H9 (cell line): ENCODE results near the gene PLAC1. TPM values are rescaled to one million over a fixed set of nuclear protein-coding genes. Genes with fewer than 3 reads are reported as not detected.

Experiments used
- DNase-seq: peaks from one replicate; pipeline ENCODE4 v3.0.0-alpha.2; 2017
- H2AFZ ChIP-seq: one replicate; pipeline ENCODE4 v1.6.1; 2013; ENCODE audit warnings: mild to moderate bottlenecking, low read length, control low read depth, moderate library complexity
- H2AK5ac ChIP-seq: 2 replicates; pipeline ENCODE4 v1.6.1; 2013; ENCODE audit warnings: low read length, control low read depth, mixed read lengths; ENCODE audit not compliant: insufficient read length
- H2BK120ac ChIP-seq: one replicate; pipeline ENCODE4 v1.6.1; 2013; ENCODE audit warnings: low read depth, mild to moderate bottlenecking, low read length, control low read depth, inconsistent platforms; ENCODE audit not compliant: poor library complexity, severe bottlenecking
- H2BK12ac ChIP-seq: 2 replicates; pipeline ENCODE4 v1.6.1; 2013; ENCODE audit warnings: low read length, control low read depth, mixed read lengths, low read depth; ENCODE audit not compliant: insufficient read length
- H2BK15ac ChIP-seq: 2 replicates; pipeline ENCODE4 v1.6.1; 2013; ENCODE audit warnings: low read depth, low read length, control low read depth
- H2BK20ac ChIP-seq: one replicate; pipeline ENCODE4 v1.6.1; 2013; ENCODE audit warnings: low read depth, mild to moderate bottlenecking, low read length, control low read depth, inconsistent platforms; ENCODE audit not compliant: poor library complexity, severe bottlenecking
- H2BK5ac ChIP-seq: 2 replicates; pipeline ENCODE4 v1.6.1; 2013; ENCODE audit warnings: low read length, control low read depth, mixed read lengths; ENCODE audit not compliant: insufficient read length
- H3K14ac ChIP-seq: 2 replicates; pipeline ENCODE4 v1.6.1; 2013; ENCODE audit warnings: low read length, control low read depth; ENCODE audit not compliant: insufficient read depth
- H3K18ac ChIP-seq: 2 replicates; pipeline ENCODE4 v1.6.1; 2013; ENCODE audit warnings: low read depth, mild to moderate bottlenecking, mixed read lengths, low read length, control low read depth; ENCODE audit not compliant: insufficient read length
- H3K23ac ChIP-seq: 2 replicates; pipeline ENCODE4 v1.6.1; 2013; ENCODE audit warnings: low read length, control low read depth, mixed read lengths, low read depth; ENCODE audit not compliant: insufficient read length
- H3K23me2 ChIP-seq: 2 replicates; pipeline ENCODE4 v1.6.1; 2013; ENCODE audit warnings: low read depth, mild to moderate bottlenecking, mixed read lengths, low read length, control low read depth; ENCODE audit not compliant: insufficient read length, poor library complexity, severe bottlenecking
- H3K27ac ChIP-seq: 2 replicates; pipeline ENCODE4 v1.5.1; 2013; ENCODE audit warnings: low read length, control low read depth, mixed read lengths, low read depth; ENCODE audit not compliant: insufficient read length
- H3K27me3 ChIP-seq: 2 replicates; pipeline ENCODE4 v1.6.1; 2013; ENCODE audit warnings: low read length, control low read depth, inconsistent platforms; ENCODE audit not compliant: insufficient read depth
- H3K4ac ChIP-seq: 2 replicates; pipeline ENCODE4 v1.6.1; 2013; ENCODE audit warnings: low read depth, mild to moderate bottlenecking, control low read depth, inconsistent platforms, low read length, moderate library complexity
- H3K4me1 ChIP-seq: 2 replicates; pipeline ENCODE4 v1.6.1; 2013; ENCODE audit warnings: low read length, control low read depth, inconsistent platforms; ENCODE audit not compliant: insufficient read depth
- H3K4me2 ChIP-seq: 2 replicates; pipeline ENCODE4 v1.6.1; 2013; ENCODE audit warnings: low read length, control low read depth, mixed read lengths; ENCODE audit not compliant: insufficient read length, insufficient read depth
- H3K56ac ChIP-seq: 2 replicates; pipeline ENCODE4 v1.6.1; 2013; ENCODE audit warnings: low read depth, mild to moderate bottlenecking, mixed read lengths, low read length, control low read depth; ENCODE audit not compliant: insufficient read length
- H3K79me1 ChIP-seq: 2 replicates; pipeline ENCODE4 v1.6.1; 2013; ENCODE audit warnings: low read depth, mild to moderate bottlenecking, moderate library complexity, low read length, control low read depth, inconsistent platforms; ENCODE audit not compliant: insufficient read depth, poor library complexity, severe bottlenecking
- H3K79me2 ChIP-seq: 2 replicates; pipeline ENCODE4 v1.6.1; 2013; ENCODE audit warnings: low read length, control low read depth, inconsistent platforms; ENCODE audit not compliant: insufficient read depth
- H3K9ac ChIP-seq: 2 replicates; pipeline ENCODE4 v1.6.1; 2013; ENCODE audit warnings: low read length, control low read depth, mixed read lengths; ENCODE audit not compliant: insufficient read length; ENCODE audit errors: extremely low read depth
- H3K9me3 ChIP-seq: one replicate; pipeline ENCODE4 v1.6.1; 2013; ENCODE audit warnings: low read depth, low read length, inconsistent platforms; ENCODE audit not compliant: control insufficient read depth
- H3T11ph ChIP-seq: one replicate; pipeline ENCODE4 v1.6.1; 2013; ENCODE audit warnings: mild to moderate bottlenecking, low read length, control low read depth, inconsistent platforms
- H4K20me1 ChIP-seq: one replicate; pipeline ENCODE4 v1.6.1; 2013; ENCODE audit not compliant: control insufficient read depth, insufficient read length, insufficient read depth
- H4K5ac ChIP-seq: 2 replicates; pipeline ENCODE4 v1.6.1; 2013; ENCODE audit warnings: low read depth, mild to moderate bottlenecking, mixed read lengths, low read length, control low read depth; ENCODE audit not compliant: insufficient read length
- H4K8ac ChIP-seq: replicated peaks from 2 replicates; pipeline ENCODE4 v1.6.1; 2013; ENCODE audit warnings: low read length, control low read depth, mixed read lengths, low read depth; ENCODE audit not compliant: insufficient read length
- H4K91ac ChIP-seq: 2 replicates; pipeline ENCODE4 v1.6.1; 2013; ENCODE audit warnings: low read depth, mild to moderate bottlenecking, moderate library complexity, mixed read lengths, low read length, control low read depth; ENCODE audit not compliant: insufficient read length
- H3K27ac Mint-ChIP-seq, 3 experiments: 2 replicates in 2 of 3; 3 replicates in 1 of 3; pipeline ENCODE4 v1.8.0; 2020 to 2021; ENCODE audit warnings: mixed read lengths in 3 of 3, mild to moderate bottlenecking in 1 of 3, moderate library complexity in 1 of 3
- H3K27me3 Mint-ChIP-seq: 2 replicates; pipeline ENCODE4 v1.8.0; 2021; ENCODE audit warnings: low read depth, mild to moderate bottlenecking, moderate library complexity, mixed read lengths
- H3K36me3 Mint-ChIP-seq, 3 experiments: 2 replicates in 2 of 3; 3 replicates in 1 of 3; pipeline ENCODE4 v1.8.0; 2020 to 2021; ENCODE audit warnings: low read depth in 3 of 3, mixed read lengths in 3 of 3; ENCODE audit not compliant: insufficient read depth in 1 of 3
- H3K4me1 Mint-ChIP-seq, 2 experiments: 2 replicates each; pipeline ENCODE4 v1.8.0; 2020; ENCODE audit warnings: mixed read lengths in 2 of 2
- H3K4me3 Mint-ChIP-seq, 2 experiments: 2 replicates in 1 of 2; 3 replicates in 1 of 2; pipeline ENCODE4 v1.8.0; 2020 to 2021; ENCODE audit warnings: mild to moderate bottlenecking in 2 of 2, mixed read lengths in 2 of 2, moderate library complexity in 1 of 2
- H3K9me3 Mint-ChIP-seq, 2 experiments: 2 replicates in 1 of 2; 3 replicates in 1 of 2; pipeline ENCODE4 v1.8.0; 2020; ENCODE audit warnings: mild to moderate bottlenecking in 2 of 2, mixed read lengths in 2 of 2, moderate library complexity in 1 of 2
- WGBS: extraction: QIAGEN DNeasy Blood & Tissue Kit; methylation state at CpG from one replicate; pipeline ENCODE4 v1.1.7; 2013; ENCODE audit warnings: missing lambda C conversion rate, low lambda C conversion rate, mixed read lengths; ENCODE audit not compliant: insufficient read length; ENCODE audit errors: extremely low coverage; 5-methylcytosine and 5-hydroxymethylcytosine counted together
- total RNA-seq: library from RNA; stranded (reverse); gene quantifications from 2 replicates; pipeline ENCODE4 v1.2.1, GENCODE V29; 2021
- TF ChIP-seq, protein P1 (sequence below): fragments of 200-600 bp; sonication (generic); conservative IDR thresholded peaks from 3 replicates; pipeline ENCODE4 v1.8.0; 2021; ENCODE audit warnings: antibody characterized with exemption, mild to moderate bottlenecking

Gene PLAC1
- total RNA-seq, 1 experiment from 2014 or later = 0.68 TPM

DNA sequence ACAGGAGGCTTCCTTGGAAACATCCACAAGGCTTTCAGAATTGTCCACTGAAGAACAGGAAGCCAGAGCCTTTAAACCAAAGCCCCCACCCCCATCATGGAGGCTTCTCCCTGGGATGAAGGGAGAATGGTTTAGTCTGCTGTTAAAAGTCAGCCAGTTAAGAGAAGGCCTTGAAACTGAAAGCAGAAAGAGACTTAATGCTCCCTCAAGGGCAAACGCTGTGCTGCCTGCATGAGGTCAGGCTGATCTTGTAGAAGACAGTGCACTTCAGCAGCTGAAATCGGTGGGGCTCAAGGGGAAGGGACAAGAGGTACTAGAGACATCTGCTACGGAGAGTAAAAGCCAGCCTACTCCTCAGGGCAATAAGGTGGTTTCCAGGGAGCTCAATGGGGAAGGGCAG, 129.3 kb downstream of the PLAC1 start:
- H2AFZ ChIP-seq = no peak overlapping the region
- Mint-ChIP-seq H3K36me3 (peaks cover 0 to 8% (median 4%) of the 10 kb centered on the region in 3 experiments; a peak in 5 of 7 replicates), H3K4me3 (no peak overlapping the region; a peak in 1 of 5 replicates), H3K4me1 (peaks cover 15 to 24% of the 10 kb centered on the region in 2 experiments), H3K9me3 (peaks cover 8 to 71% of the 10 kb centered on the region in 2 experiments), H3K27me3 (peaks cover 8% of the 10 kb centered on the region), H3K27ac (no peak overlapping the region)
- H4K5ac ChIP-seq = no peak overlapping the region
- H2AK5ac ChIP-seq = no peak overlapping the region
- H3K9ac ChIP-seq = no peak overlapping the region
- H3K4me2 ChIP-seq = no peak overlapping the region
- no CpG with 5 or more reads among the region's 3 CpGs for WGBS
- H3K18ac ChIP-seq = no peak overlapping the region
- H3T11ph ChIP-seq = no peak overlapping the region
- H4K8ac ChIP-seq = no peak overlapping the region
- DNase-seq = no peak
- H3K9me3 ChIP-seq = peaks cover 9% of the 10 kb centered on the region
- H2BK120ac ChIP-seq = no peak overlapping the region
- no peak overlapping the region for H2BK5ac ChIP-seq
- no peak overlapping the region for H3K4ac ChIP-seq
- H3K23ac ChIP-seq = no peak overlapping the region
- no peaks in the 10 kb centered on the region for H3K27me3 ChIP-seq
- H3K4me1 ChIP-seq = no peaks in the 10 kb centered on the region; the same call in 1 of the 2 replicates
- no peaks in the 10 kb centered on the region for H4K20me1 ChIP-seq
- no peak overlapping the region for H4K91ac ChIP-seq
- H3K14ac ChIP-seq = no peak overlapping the region
- H2BK15ac ChIP-seq = no peak overlapping the region
- H2BK12ac ChIP-seq = no peak overlapping the region
- H2BK20ac ChIP-seq = no peak overlapping the region
- H3K79me1 ChIP-seq = no peaks in the 10 kb centered on the region
- H3K79me2 ChIP-seq = no peaks in the 10 kb centered on the region
- no peak overlapping the region for H3K56ac ChIP-seq
- TF ChIP-seq, protein P1, sequence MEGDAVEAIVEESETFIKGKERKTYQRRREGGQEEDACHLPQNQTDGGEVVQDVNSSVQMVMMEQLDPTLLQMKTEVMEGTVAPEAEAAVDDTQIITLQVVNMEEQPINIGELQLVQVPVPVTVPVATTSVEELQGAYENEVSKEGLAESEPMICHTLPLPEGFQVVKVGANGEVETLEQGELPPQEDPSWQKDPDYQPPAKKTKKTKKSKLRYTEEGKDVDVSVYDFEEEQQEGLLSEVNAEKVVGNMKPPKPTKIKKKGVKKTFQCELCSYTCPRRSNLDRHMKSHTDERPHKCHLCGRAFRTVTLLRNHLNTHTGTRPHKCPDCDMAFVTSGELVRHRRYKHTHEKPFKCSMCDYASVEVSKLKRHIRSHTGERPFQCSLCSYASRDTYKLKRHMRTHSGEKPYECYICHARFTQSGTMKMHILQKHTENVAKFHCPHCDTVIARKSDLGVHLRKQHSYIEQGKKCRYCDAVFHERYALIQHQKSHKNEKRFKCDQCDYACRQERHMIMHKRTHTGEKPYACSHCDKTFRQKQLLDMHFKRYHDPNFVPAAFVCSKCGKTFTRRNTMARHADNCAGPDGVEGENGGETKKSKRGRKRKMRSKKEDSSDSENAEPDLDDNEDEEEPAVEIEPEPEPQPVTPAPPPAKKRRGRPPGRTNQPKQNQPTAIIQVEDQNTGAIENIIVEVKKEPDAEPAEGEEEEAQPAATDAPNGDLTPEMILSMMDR = no peak
- peaks cover 3% of the 10 kb centered on the region for H3K23me2 ChIP-seq
- H3K27ac ChIP-seq = no peak overlapping the region
